Measurements from ENCODE around the gene AMPD2. TPM values are rescaled to one million over a fixed set of nuclear protein-coding genes. Genes with fewer than 3 reads are reported as not detected.

AMPD2 gene
- total and polyA plus RNA-seq, 2 experiments from 2014 or later: 61.3 to 79.3 TPM

GRCh38 chr1:109623601-109624161 is 4.0 kb downstream of the AMPD2 start:
- Histone ChIP-seq H3K9me2 (ENCODE audit: insufficient read depth) (no peaks in the 10 kb centered on the region), H3K4me1 (ENCODE audit: insufficient read depth) (peaks cover 39% of the 10 kb centered on the region), H3K27me3 (replicated peaks; ENCODE audit: insufficient read depth) (no peaks in the 10 kb centered on the region), H3K9me3 (ENCODE audit: low read depth) (no peaks in the 10 kb centered on the region), H3K27ac (no peak overlapping the region), H3K36me3 (ENCODE audit: low read depth) (no peaks in the 10 kb centered on the region; the same call in 1 of the 2 replicates), H3F3A (ENCODE audit: insufficient read depth) (peaks cover 7% of the 10 kb centered on the region), H3K9ac (peak overlapping the region; percentile 51), H2AFZ (no peak overlapping the region), H4K20me1 (ENCODE audit: insufficient read depth) (no peaks in the 10 kb centered on the region; the same call in 1 of the 2 replicates), H3K79me2 (ENCODE audit: insufficient read depth) (peaks cover 67% of the 10 kb centered on the region), H3K4me2 (ENCODE audit: unreplicated experiment) (peak overlapping the region; percentile 28), H3K4me3 (peak overlapping the region; percentile 31; the same call in 1 of the 2 replicates)
- no peak for TF ChIP-seq EZH2phosphoT487 (IDR thresholded peaks at IDR 0.05; ENCODE audit: insufficient read depth, low read depth)
- TF ChIP-seq EZH2 (IDR thresholded peaks at IDR 0.05; ENCODE audit: insufficient read depth, poor library complexity, severe bottlenecking): no peak
- in situ Hi-C loops (cut with MboI): no loop called here
- peak; percentile 40 for DNase-seq
- WGBS, 2 experiments (ENCODE audit: low coverage in 1 of 2, low lambda C conversion rate in 2 of 2, missing lambda C conversion rate in 2 of 2): 52 to 62% methylated on average over 9 to 11 of the region's 11 CpGs

- H3K4me1 ChIP-seq (ENCODE audit: insufficient read depth): peaks cover 31% of the 10 kb centered on the region
- H3F3A ChIP-seq (ENCODE audit: insufficient read depth): no peaks in the 10 kb centered on the region
- H2AFZ ChIP-seq: no peak overlapping the region
- no peaks in the 10 kb centered on the region for H3K9me2 ChIP-seq (ENCODE audit: insufficient read depth)
- in situ Hi-C loops (cut with MboI): loop anchor here (5.0 kb wide), 1 partner anchor 77 kb away; the partner anchor contains the start of gene GNAI3
- 0 out of 2 replicates have a peak overlapping the region, but pooled peaks have one; percentile 31 for H3K4me3 ChIP-seq
- no peak for DNase-seq
- no peak overlapping the region; the same call in 1 of the 2 replicates for H3K27ac ChIP-seq
- H3K79me2 ChIP-seq (ENCODE audit: insufficient read depth): peaks cover 67% of the 10 kb centered on the region
- H3K36me3 ChIP-seq (ENCODE audit: low read depth): peaks cover 3% of the 10 kb centered on the region; the same call in 1 of the 2 replicates
- no peaks in the 10 kb centered on the region for H3K9me3 ChIP-seq (ENCODE audit: low read depth)
- WGBS, 2 experiments (ENCODE audit: low coverage in 1 of 2, low lambda C conversion rate in 2 of 2, missing lambda C conversion rate in 2 of 2): 71 to 73% methylated on average over 17 of the region's 17 CpGs
- peak overlapping the region; percentile 51; the same call in 1 of the 2 replicates for H3K9ac ChIP-seq
- H3K27me3 ChIP-seq (replicated peaks; ENCODE audit: insufficient read depth): no peaks in the 10 kb centered on the region
- peak overlapping the region; percentile 28 for H3K4me2 ChIP-seq (ENCODE audit: unreplicated experiment)
- TF ChIP-seq EZH2 (IDR thresholded peaks at IDR 0.05; ENCODE audit: insufficient read depth, poor library complexity, severe bottlenecking) (no peak), EZH2phosphoT487 (IDR thresholded peaks at IDR 0.05; ENCODE audit: insufficient read depth, low read depth) (no peak)
- H4K20me1 ChIP-seq (ENCODE audit: insufficient read depth): no peaks in the 10 kb centered on the region; the same call in 1 of the 2 replicates
These were observed 4.8 kb downstream of the AMPD2 start for GRCh38 chr1:109624201-109625010.

GRCh38 chr1:109625176-109625575 is 5.5 kb downstream of the AMPD2 start:
- DNase-seq: no peak
- Histone ChIP-seq H4K20me1 (ENCODE audit: insufficient read depth) (no peaks in the 10 kb centered on the region; the same call in 1 of the 2 replicates), H3K27ac (no peak overlapping the region), H3K27me3 (replicated peaks; ENCODE audit: insufficient read depth) (no peaks in the 10 kb centered on the region), H3K4me2 (ENCODE audit: unreplicated experiment) (no peak overlapping the region), H3K36me3 (ENCODE audit: low read depth) (peaks cover 6% of the 10 kb centered on the region; the same call in 1 of the 2 replicates), H3K9me2 (ENCODE audit: insufficient read depth) (no peaks in the 10 kb centered on the region), H3K4me3 (no peak overlapping the region), H3F3A (ENCODE audit: insufficient read depth) (no peaks in the 10 kb centered on the region), H3K4me1 (ENCODE audit: insufficient read depth) (peaks cover 31% of the 10 kb centered on the region; the same call in 1 of the 2 replicates), H3K9ac (no peak overlapping the region), H3K79me2 (ENCODE audit: insufficient read depth) (peaks cover 62% of the 10 kb centered on the region), H3K9me3 (ENCODE audit: low read depth) (no peaks in the 10 kb centered on the region), H2AFZ (no peak overlapping the region)
- in situ Hi-C loops (cut with MboI): loop anchor here (5.0 kb wide), 1 partner anchor 78 kb away; the partner anchor contains the start of gene GNAI3
- TF ChIP-seq EZH2phosphoT487 (IDR thresholded peaks at IDR 0.05; ENCODE audit: insufficient read depth, low read depth) (no peak), EZH2 (IDR thresholded peaks at IDR 0.05; ENCODE audit: insufficient read depth, poor library complexity, severe bottlenecking) (no peak)
- WGBS, 2 experiments (ENCODE audit: low coverage in 1 of 2, low lambda C conversion rate in 2 of 2, missing lambda C conversion rate in 2 of 2): 94 to 97% methylated on average over 7 to 16 of the region's 16 CpGs
